T-helper 22 cell (primary cell): ENCODE data around the gene TMEM51.

Experiments used
- DNase-seq: peaks from one replicate; pipeline ENCODE4 v3.0.0-alpha.2; 2020; ENCODE audit warnings: low read depth

Gene TMEM51

GRCh38 chr1:15246960-15247614 lies 93.5 kb downstream of the TMEM51 start, which contains the start of gene FHAD1:
TSS of gene FHAD1 (plus strand) at chr1:15247223. CDS start at chr1:15251785, 4,562 bp downstream.
- no peak for DNase-seq

GRCh38 chr1:15248216-15248615 lies 94.7 kb downstream of the TMEM51 start:
- DNase-seq, result no peak

GRCh38 chr1:15249081-15249480 lies 95.5 kb downstream of the TMEM51 start:
- DNase-seq, result no peak

- no peak for DNase-seq
These were observed 98.6 kb downstream of the TMEM51 start for GRCh38 chr1:15251857-15252835.

- DNase-seq, result no peak
These were observed 101.0 kb downstream of the TMEM51 start for GRCh38 chr1:15254559-15254958.

GRCh38 chr1:15255582-15256149 lies 102.1 kb downstream of the TMEM51 start:
- DNase-seq, result no peak

GRCh38 chr1:15256584-15256983 lies 103.0 kb downstream of the TMEM51 start:
- DNase-seq, result no peak

GRCh38 chr1:15257309-15257708 lies 103.8 kb downstream of the TMEM51 start:
- no peak for DNase-seq

GRCh38 chr1:15258833-15259621 lies 105.5 kb downstream of the TMEM51 start:
- no peak for DNase-seq

- no peak for DNase-seq
These were observed 106.1 kb downstream of the TMEM51 start for GRCh38 chr1:15259622-15260007.

- DNase-seq, result no peak
These were observed 107.0 kb downstream of the TMEM51 start for GRCh38 chr1:15260418-15261154.

- no peak for DNase-seq
These were observed 107.8 kb downstream of the TMEM51 start for GRCh38 chr1:15261155-15262002.

GRCh38 chr1:15262003-15262377 lies 108.4 kb downstream of the TMEM51 start:
- no peak for DNase-seq

GRCh38 chr1:15262706-15263105 lies 109.2 kb downstream of the TMEM51 start:
- no peak for DNase-seq

GRCh38 chr1:15264769-15265168 lies 111.2 kb downstream of the TMEM51 start:
- no peak for DNase-seq
